GM23338 (cell line): ENCODE measurements around the gene POLR2A. TPM values are rescaled to one million over a fixed set of nuclear protein-coding genes. Genes with fewer than 3 reads are reported as not detected.

Experiments used
- ATAC-seq: fragments of 200-7000 bp; cut with Tn5 transposase; 3 replicates; pipeline ENCODE4 v1.9.1; 2020
- DNase-seq: peaks from one replicate; pipeline ENCODE4 v3.0.0-alpha.2; 2015; ENCODE audit warnings: low spot score
- H2AFZ ChIP-seq: fragments of 200-600 bp; sonication (generic); 2 replicates; pipeline ENCODE4 v1.8.0; 2016; ENCODE audit warnings: antibody characterized with exemption, mild to moderate bottlenecking, moderate library complexity
- H3F3A ChIP-seq: fragments of 200-600 bp; sonication (generic); replicated peaks from 2 replicates; pipeline ENCODE4 v1.8.0; 2017; ENCODE audit warnings: antibody characterized with exemption, mixed run types, low read depth
- H3K27ac ChIP-seq: fragments of 200-600 bp; sonication (generic); 2 replicates; pipeline ENCODE4 v1.6.1; 2016; ENCODE audit warnings: low read depth
- H3K27me3 ChIP-seq: fragments of 200-600 bp; sonication (generic); 2 replicates; pipeline ENCODE4 v1.8.0; 2016; ENCODE audit warnings: mild to moderate bottlenecking, mixed run types, moderate library complexity; ENCODE audit not compliant: insufficient read depth
- H3K36me3 ChIP-seq: fragments of 200-600 bp; sonication (generic); 2 replicates; pipeline ENCODE4 v1.8.0; 2016; ENCODE audit warnings: mild to moderate bottlenecking; ENCODE audit not compliant: insufficient read depth
- H3K4me1 ChIP-seq: fragments of 200-600 bp; sonication (generic); 2 replicates; pipeline ENCODE4 v1.8.0; 2016; ENCODE audit warnings: mild to moderate bottlenecking, moderate library complexity; ENCODE audit not compliant: insufficient read depth
- H3K4me2 ChIP-seq: fragments of 200-600 bp; sonication (generic); 2 replicates; pipeline ENCODE4 v1.7.1; 2017; ENCODE audit warnings: mixed run types
- H3K4me3 ChIP-seq: fragments of 200-600 bp; sonication (generic); 2 replicates; pipeline ENCODE4 v1.6.1; 2016; ENCODE audit warnings: mixed run types
- H3K79me2 ChIP-seq: fragments of 200-600 bp; sonication (generic); replicated peaks from 2 replicates; pipeline ENCODE4 v1.8.0; 2017; ENCODE audit warnings: mild to moderate bottlenecking; ENCODE audit not compliant: insufficient read depth
- H3K9me2 ChIP-seq: fragments of 200-600 bp; sonication (generic); 2 replicates; pipeline ENCODE4 v1.8.0; 2017; ENCODE audit not compliant: insufficient read depth
- H4K20me1 ChIP-seq: fragments of 200-600 bp; sonication (generic); replicated peaks from 2 replicates; pipeline ENCODE4 v1.8.0; 2017; ENCODE audit warnings: mild to moderate bottlenecking; ENCODE audit not compliant: insufficient read depth
- H3K27ac Mint-ChIP-seq: 2 replicates; pipeline ENCODE4 v1.8.0; 2020; ENCODE audit warnings: inconsistent platforms, mild to moderate bottlenecking, moderate library complexity, mixed read lengths
- H3K27me3 Mint-ChIP-seq: 3 replicates; pipeline ENCODE4 v1.8.0; 2022; ENCODE audit warnings: low read depth, mild to moderate bottlenecking, moderate library complexity, mixed read lengths, inconsistent platforms; ENCODE audit not compliant: insufficient read depth, poor library complexity
- H3K36me3 Mint-ChIP-seq: 3 replicates; pipeline ENCODE4 v1.8.0; 2021; ENCODE audit warnings: low read depth, mild to moderate bottlenecking, inconsistent platforms, moderate library complexity, mixed read lengths
- H3K4me1 Mint-ChIP-seq: 3 replicates; pipeline ENCODE4 v1.8.0; 2020; ENCODE audit warnings: mild to moderate bottlenecking, inconsistent platforms, mixed read lengths
- H3K4me3 Mint-ChIP-seq: 3 replicates; pipeline ENCODE4 v1.8.0; 2021; ENCODE audit warnings: moderate library complexity, mild to moderate bottlenecking, inconsistent platforms, mixed read lengths
- H3K9me3 Mint-ChIP-seq: 3 replicates; pipeline ENCODE4 v1.8.0; 2020; ENCODE audit warnings: moderate library complexity, mild to moderate bottlenecking, inconsistent platforms, mixed read lengths
- CREB1 ChIP-seq: fragments of 250-450 bp; sonication (Bioruptor Pico); IDR thresholded peaks from 2 replicates; pipeline ENCODE4 v1.5.0; 2020; ENCODE audit warnings: low read depth, mild to moderate bottlenecking, moderate library complexity
- EZH2 ChIP-seq: fragments of 200-600 bp; sonication (generic); IDR thresholded peaks from one replicate; pipeline ENCODE4 v1.8.0; 2017; ENCODE audit warnings: antibody characterized with exemption, mild to moderate bottlenecking, low read depth; ENCODE audit not compliant: unreplicated experiment
- EZH2phosphoT487 ChIP-seq: fragments of 200-600 bp; sonication (generic); IDR thresholded peaks from one replicate; pipeline ENCODE4 v1.8.1; 2018; ENCODE audit warnings: antibody characterized with exemption; ENCODE audit not compliant: unreplicated experiment
- STAT1 ChIP-seq: IDR thresholded peaks from one replicate; pipeline ENCODE4 v1.6.1; 2016; ENCODE audit warnings: antibody characterized with exemption; ENCODE audit not compliant: unreplicated experiment
- ZNF114 ChIP-seq: fragments of 250-450 bp; sonication (Bioruptor Pico); IDR thresholded peaks from 2 replicates; pipeline ENCODE4 v1.5.0; 2020; ENCODE audit warnings: mild to moderate bottlenecking, moderate library complexity
- ZNF331 ChIP-seq: fragments of 250-450 bp; sonication (Bioruptor Pico); IDR thresholded peaks from 2 replicates; pipeline ENCODE4 v1.5.0; 2020; ENCODE audit warnings: low read depth, mild to moderate bottlenecking, moderate library complexity
- polyA plus RNA-seq: library from polyadenylated mRNA; unstranded; fragments of >200 nt; fragmentation: Nextera tagmentation; extraction: Ambion mirVana; gene quantifications from 2 replicates; pipeline ENCODE4 v1.2.1, GENCODE V29; 2016
- total RNA-seq: library from RNA; depleted of rRNA; stranded (reverse); fragments of >200 nt; shearing (Covaris generic); gene quantifications from 2 replicates; pipeline ENCODE4 v1.2.3, GENCODE V29; 2014
- TF ChIP-seq, protein P1 (sequence below): IDR thresholded peaks from 2 replicates; pipeline ENCODE4 v1.6.1; 2016; ENCODE audit warnings: antibody characterized with exemption
- TF ChIP-seq, protein P2 (sequence below): IDR thresholded peaks from one replicate; pipeline ENCODE4 v1.6.1; 2018; ENCODE audit warnings: antibody characterized with exemption; ENCODE audit not compliant: unreplicated experiment
- TF ChIP-seq, protein P3 (sequence below), 2 experiments: fragments of 200-600 bp in 1 of 2; sonication (generic) in 1 of 2; conservative IDR thresholded peaks; 2 replicates each; pipeline versions ENCODE4 v1.5.1 to v1.6.1; 2016 to 2017; ENCODE audit warnings: antibody characterized with exemption in 2 of 2, low read depth in 2 of 2, mild to moderate bottlenecking in 2 of 2, moderate library complexity in 1 of 2
- TF ChIP-seq, protein P4 (sequence below): fragments of 250-450 bp; sonication (Bioruptor Pico); IDR thresholded peaks from 2 replicates; pipeline ENCODE4 v1.5.0; 2020; ENCODE audit warnings: mild to moderate bottlenecking, moderate library complexity

POLR2A gene
- total and polyA plus RNA-seq, 2 experiments from 2014 or later: 56.8 to 151 TPM

DNA sequence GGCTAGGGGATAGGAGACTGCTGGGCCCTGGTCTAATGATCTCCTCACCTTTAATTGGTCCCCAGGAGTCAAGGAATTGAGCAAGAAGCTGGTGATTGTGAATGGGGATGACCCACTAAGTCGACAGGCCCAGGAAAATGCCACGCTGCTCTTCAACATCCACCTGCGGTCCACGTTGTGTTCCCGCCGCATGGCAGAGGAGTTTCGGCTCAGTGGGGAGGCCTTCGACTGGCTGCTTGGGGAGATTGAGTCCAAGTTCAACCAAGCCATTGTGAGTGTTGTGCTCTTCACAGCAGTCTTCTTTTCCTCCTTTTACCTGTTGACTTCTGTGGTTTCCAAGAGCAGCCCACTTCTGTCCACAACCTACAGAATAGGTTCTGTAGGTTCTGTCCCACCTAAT lies 19.4 kb downstream of the POLR2A start:
- H3K9me2 ChIP-seq: no peaks in the 10 kb centered on the region
- no peaks in the 10 kb centered on the region for H3K4me1 ChIP-seq
- no peak overlapping the region for H3K4me3 ChIP-seq
- H4K20me1 ChIP-seq: peaks cover 8% of the 10 kb centered on the region; the same call in 1 of the 2 replicates
- DNase-seq (no peak), ATAC-seq (no peak)
- no peak overlapping the region for H3K4me2 ChIP-seq
- no peak overlapping the region for H3K27ac ChIP-seq
- no peak overlapping the region for H3K4me3 Mint-ChIP-seq
- no peaks in the 10 kb centered on the region for H3K4me1 Mint-ChIP-seq
- H3K27me3 Mint-ChIP-seq: peaks cover 2% of the 10 kb centered on the region
- peaks cover 94% of the 10 kb centered on the region for H3K36me3 Mint-ChIP-seq
- no peak overlapping the region for H3K27ac Mint-ChIP-seq
- H3K9me3 Mint-ChIP-seq: no peaks in the 10 kb centered on the region
- no peaks in the 10 kb centered on the region for H3K27me3 ChIP-seq
- H3K36me3 ChIP-seq: peaks cover 76% of the 10 kb centered on the region
- no peak overlapping the region for H2AFZ ChIP-seq
- no peak for TF ChIP-seq ZNF331 (CRISPR knock-in tag)
- TF ChIP-seq, protein P1, sequence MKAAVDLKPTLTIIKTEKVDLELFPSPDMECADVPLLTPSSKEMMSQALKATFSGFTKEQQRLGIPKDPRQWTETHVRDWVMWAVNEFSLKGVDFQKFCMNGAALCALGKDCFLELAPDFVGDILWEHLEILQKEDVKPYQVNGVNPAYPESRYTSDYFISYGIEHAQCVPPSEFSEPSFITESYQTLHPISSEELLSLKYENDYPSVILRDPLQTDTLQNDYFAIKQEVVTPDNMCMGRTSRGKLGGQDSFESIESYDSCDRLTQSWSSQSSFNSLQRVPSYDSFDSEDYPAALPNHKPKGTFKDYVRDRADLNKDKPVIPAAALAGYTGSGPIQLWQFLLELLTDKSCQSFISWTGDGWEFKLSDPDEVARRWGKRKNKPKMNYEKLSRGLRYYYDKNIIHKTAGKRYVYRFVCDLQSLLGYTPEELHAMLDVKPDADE: no peak
- TF ChIP-seq, protein P2, sequence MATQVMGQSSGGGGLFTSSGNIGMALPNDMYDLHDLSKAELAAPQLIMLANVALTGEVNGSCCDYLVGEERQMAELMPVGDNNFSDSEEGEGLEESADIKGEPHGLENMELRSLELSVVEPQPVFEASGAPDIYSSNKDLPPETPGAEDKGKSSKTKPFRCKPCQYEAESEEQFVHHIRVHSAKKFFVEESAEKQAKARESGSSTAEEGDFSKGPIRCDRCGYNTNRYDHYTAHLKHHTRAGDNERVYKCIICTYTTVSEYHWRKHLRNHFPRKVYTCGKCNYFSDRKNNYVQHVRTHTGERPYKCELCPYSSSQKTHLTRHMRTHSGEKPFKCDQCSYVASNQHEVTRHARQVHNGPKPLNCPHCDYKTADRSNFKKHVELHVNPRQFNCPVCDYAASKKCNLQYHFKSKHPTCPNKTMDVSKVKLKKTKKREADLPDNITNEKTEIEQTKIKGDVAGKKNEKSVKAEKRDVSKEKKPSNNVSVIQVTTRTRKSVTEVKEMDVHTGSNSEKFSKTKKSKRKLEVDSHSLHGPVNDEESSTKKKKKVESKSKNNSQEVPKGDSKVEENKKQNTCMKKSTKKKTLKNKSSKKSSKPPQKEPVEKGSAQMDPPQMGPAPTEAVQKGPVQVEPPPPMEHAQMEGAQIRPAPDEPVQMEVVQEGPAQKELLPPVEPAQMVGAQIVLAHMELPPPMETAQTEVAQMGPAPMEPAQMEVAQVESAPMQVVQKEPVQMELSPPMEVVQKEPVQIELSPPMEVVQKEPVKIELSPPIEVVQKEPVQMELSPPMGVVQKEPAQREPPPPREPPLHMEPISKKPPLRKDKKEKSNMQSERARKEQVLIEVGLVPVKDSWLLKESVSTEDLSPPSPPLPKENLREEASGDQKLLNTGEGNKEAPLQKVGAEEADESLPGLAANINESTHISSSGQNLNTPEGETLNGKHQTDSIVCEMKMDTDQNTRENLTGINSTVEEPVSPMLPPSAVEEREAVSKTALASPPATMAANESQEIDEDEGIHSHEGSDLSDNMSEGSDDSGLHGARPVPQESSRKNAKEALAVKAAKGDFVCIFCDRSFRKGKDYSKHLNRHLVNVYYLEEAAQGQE: no peak
- TF ChIP-seq STAT1: no peak
- TF ChIP-seq, protein P3, sequence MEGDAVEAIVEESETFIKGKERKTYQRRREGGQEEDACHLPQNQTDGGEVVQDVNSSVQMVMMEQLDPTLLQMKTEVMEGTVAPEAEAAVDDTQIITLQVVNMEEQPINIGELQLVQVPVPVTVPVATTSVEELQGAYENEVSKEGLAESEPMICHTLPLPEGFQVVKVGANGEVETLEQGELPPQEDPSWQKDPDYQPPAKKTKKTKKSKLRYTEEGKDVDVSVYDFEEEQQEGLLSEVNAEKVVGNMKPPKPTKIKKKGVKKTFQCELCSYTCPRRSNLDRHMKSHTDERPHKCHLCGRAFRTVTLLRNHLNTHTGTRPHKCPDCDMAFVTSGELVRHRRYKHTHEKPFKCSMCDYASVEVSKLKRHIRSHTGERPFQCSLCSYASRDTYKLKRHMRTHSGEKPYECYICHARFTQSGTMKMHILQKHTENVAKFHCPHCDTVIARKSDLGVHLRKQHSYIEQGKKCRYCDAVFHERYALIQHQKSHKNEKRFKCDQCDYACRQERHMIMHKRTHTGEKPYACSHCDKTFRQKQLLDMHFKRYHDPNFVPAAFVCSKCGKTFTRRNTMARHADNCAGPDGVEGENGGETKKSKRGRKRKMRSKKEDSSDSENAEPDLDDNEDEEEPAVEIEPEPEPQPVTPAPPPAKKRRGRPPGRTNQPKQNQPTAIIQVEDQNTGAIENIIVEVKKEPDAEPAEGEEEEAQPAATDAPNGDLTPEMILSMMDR (conservative IDR thresholded peaks at IDR 0.05; ENCODE audit: low read depth in 2 of 2): no peak
- no peak for TF ChIP-seq EZH2phosphoT487
- no peak for TF ChIP-seq ZNF114
- TF ChIP-seq CREB1 (CRISPR knock-in tag): no peak
- no peak for TF ChIP-seq EZH2
- TF ChIP-seq, protein P4, sequence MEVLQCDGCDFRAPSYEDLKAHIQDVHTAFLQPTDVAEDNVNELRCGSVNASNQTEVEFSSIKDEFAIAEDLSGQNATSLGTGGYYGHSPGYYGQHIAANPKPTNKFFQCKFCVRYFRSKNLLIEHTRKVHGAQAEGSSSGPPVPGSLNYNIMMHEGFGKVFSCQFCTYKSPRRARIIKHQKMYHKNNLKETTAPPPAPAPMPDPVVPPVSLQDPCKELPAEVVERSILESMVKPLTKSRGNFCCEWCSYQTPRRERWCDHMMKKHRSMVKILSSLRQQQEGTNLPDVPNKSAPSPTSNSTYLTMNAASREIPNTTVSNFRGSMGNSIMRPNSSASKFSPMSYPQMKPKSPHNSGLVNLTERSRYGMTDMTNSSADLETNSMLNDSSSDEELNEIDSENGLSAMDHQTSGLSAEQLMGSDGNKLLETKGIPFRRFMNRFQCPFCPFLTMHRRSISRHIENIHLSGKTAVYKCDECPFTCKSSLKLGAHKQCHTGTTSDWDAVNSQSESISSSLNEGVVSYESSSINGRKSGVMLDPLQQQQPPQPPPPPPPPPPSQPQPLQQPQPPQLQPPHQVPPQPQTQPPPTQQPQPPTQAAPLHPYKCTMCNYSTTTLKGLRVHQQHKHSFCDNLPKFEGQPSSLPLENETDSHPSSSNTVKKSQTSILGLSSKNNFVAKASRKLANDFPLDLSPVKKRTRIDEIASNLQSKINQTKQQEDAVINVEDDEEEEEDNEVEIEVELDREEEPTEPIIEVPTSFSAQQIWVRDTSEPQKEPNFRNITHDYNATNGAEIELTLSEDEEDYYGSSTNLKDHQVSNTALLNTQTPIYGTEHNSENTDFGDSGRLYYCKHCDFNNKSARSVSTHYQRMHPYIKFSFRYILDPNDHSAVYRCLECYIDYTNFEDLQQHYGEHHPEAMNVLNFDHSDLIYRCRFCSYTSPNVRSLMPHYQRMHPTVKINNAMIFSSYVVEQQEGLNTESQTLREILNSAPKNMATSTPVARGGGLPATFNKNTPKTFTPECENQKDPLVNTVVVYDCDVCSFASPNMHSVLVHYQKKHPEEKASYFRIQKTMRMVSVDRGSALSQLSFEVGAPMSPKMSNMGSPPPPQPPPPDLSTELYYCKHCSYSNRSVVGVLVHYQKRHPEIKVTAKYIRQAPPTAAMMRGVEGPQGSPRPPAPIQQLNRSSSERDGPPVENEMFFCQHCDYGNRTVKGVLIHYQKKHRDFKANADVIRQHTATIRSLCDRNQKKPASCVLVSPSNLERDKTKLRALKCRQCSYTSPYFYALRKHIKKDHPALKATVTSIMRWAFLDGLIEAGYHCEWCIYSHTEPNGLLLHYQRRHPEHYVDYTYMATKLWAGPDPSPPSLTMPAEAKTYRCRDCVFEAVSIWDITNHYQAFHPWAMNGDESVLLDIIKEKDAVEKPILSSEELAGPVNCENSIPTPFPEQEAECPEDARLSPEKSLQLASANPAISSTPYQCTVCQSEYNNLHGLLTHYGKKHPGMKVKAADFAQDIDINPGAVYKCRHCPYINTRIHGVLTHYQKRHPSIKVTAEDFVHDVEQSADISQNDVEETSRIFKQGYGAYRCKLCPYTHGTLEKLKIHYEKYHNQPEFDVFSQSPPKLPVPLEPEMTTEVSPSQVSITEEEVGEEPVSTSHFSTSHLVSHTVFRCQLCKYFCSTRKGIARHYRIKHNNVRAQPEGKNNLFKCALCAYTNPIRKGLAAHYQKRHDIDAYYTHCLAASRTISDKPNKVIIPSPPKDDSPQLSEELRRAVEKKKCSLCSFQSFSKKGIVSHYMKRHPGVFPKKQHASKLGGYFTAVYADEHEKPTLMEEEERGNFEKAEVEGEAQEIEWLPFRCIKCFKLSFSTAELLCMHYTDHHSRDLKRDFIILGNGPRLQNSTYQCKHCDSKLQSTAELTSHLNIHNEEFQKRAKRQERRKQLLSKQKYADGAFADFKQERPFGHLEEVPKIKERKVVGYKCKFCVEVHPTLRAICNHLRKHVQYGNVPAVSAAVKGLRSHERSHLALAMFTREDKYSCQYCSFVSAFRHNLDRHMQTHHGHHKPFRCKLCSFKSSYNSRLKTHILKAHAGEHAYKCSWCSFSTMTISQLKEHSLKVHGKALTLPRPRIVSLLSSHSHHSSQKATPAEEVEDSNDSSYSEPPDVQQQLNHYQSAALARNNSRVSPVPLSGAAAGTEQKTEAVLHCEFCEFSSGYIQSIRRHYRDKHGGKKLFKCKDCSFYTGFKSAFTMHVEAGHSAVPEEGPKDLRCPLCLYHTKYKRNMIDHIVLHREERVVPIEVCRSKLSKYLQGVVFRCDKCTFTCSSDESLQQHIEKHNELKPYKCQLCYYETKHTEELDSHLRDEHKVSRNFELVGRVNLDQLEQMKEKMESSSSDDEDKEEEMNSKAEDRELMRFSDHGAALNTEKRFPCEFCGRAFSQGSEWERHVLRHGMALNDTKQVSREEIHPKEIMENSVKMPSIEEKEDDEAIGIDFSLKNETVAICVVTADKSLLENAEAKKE (CRISPR knock-in tag): no peak
- H3F3A ChIP-seq: peaks cover 7% of the 10 kb centered on the region; the same call in 1 of the 2 replicates
- H3K79me2 ChIP-seq: no peaks in the 10 kb centered on the region; the same call in 1 of the 2 replicates
